HG03103 (cell line): ENCODE results near the gene TATDN2.
"Not testable (repeated sequence)": the region's sequence is repeated elsewhere in the genome, so short reads cannot be mapped to it uniquely, and the experiment has no call there.

Source experiments
- ATAC-seq: cut with Tn5 transposase; IDR thresholded peaks from one replicate; pipeline ENCODE4 v1.9.1; 2021; ENCODE audit warnings: low read depth; ENCODE audit not compliant: unreplicated experiment

Gene TATDN2

DNA sequence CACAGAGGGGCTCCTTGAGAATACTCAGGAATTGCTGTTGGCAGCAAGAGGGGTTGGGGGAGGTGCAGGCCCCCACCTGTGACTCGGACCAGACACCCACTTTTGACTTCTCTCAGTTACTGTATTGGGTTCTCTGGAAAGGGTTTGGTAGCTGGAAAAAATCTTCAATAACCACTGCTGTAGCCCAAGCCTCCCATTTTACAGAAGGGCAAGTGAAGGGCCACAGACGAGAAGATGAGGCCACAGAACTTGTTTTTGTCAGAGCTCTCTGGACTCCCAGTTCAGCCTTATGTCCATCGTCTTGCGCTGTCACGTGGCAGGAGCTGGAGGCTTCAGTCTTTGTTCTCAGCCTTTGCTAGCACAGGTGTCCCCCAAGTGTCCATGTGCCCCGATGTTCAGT is 12.7 kb upstream of the TATDN2 start:
- ATAC-seq, result no peak

DNA sequence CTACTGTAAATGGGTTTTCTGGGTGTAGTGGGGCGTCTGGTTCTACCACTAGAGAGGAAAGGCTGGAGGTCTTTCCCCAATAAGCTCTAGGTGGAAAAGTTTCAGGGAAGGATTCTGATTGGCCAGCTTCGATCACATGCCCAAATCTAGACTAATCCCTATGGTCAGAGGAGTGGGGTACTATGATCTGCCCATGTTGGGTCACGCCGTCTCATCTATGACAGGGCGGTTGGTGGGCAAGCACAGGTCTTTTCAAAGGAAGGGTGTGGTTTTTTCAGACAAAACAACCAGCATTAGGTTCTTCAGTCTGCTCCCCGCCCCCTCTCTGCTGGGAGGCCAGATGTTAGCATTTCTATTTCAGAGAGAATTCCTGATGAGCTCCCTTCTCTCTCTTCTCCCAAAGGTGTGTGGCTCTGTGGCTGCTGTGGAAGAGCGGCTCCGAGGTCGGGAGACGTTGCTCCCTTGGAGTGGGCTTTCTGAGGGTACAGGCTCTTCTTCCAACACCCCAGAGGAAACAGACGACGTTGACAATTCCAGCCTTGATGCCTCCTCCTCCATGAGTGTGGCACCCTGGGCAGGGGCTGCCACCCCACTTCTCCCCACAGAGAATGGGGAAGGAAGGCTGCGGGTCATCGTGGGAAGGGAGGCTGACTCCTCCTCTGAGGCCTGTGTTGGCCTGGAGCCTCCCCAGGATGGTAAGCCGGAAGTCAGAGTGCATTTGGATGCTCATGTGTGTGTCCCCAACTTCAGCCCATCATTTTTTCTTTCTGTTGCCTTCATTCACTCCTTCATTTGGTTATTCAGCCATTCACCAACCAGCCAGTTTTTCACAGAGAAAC is 9.7 kb upstream of the TATDN2 start:
- ATAC-seq, result no peak

DNA sequence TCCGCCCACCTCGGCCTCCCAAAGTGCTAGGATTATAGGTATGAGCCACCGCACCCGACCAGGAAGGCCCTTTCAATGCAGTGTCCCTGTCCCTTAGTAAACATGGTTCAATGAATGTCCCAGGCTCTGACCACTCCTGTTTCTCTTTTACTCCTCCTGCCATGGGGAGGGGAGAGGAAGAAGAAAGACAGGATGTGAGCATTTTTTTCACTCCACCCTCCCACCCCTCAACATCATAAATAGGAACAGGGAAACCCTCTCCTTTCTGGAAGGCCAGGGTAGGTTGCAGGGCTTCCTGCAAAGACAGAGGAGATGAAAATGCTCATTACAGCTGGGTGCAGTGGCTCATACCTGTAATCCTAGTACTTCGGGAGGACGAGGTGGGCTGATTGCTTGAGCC is 7.5 kb upstream of the TATDN2 start:
- no peak for ATAC-seq

DNA sequence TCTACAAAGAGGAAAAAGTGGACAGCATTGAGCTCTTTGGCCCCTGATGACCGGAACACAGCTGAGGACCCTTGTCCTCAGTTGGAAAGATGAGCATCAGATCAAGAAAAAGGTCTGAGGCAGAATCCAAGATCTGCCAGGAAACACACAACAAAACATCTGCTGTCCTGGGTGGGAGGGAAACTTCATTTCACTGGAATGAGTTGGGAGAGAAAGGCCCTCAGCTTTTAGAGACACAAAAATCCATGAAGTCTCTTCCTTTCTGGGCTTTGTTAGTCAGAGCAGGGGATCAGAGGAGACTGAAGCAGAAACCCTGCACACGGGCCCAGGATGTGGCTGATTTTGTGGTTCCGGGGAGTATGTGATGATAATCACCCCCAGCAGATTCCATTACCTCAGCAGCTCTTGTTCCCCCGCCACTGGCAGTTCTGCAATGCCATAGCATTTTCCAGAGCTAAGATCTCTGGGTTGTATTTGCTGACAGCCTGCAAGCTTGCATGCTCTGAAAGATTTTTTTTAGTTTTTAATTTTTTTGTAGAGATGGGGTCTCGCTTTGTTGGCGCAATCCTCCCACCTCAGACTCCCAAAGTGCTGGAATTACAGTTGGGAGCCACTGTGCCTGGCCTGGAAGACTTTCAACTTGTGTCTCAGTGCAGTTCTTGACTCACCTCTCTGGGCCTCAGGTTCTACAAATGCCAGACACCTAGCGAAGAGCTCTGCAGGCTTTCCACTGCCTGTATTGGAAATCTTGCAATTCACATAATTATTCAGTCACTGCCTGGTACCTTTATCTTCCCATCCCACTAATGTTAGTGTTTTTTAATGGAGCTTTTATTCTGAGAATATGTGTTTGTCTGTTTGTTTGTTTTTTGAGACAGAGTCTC is 5.8 kb upstream of the TATDN2 start:
- ATAC-seq, result no peak

DNA sequence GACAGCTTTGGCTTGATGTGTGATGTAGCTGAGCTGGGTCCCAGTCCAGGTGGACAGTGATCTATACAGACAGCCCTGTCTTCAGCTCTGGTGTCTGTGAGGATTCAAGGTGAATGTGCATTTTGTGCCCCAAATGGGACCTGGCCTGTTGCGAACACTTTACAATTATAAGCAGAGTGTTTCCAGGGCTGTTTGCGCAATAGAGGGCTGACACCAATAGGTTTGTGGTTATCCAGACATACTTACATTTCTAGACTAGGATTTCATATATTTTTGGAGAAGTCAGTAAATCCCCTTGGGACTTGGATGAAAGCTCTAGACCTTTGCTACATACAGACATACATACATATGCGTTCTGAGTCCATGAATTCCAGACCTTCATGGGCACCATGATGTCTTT is 4.2 kb upstream of the TATDN2 start:
- no peak for ATAC-seq

DNA sequence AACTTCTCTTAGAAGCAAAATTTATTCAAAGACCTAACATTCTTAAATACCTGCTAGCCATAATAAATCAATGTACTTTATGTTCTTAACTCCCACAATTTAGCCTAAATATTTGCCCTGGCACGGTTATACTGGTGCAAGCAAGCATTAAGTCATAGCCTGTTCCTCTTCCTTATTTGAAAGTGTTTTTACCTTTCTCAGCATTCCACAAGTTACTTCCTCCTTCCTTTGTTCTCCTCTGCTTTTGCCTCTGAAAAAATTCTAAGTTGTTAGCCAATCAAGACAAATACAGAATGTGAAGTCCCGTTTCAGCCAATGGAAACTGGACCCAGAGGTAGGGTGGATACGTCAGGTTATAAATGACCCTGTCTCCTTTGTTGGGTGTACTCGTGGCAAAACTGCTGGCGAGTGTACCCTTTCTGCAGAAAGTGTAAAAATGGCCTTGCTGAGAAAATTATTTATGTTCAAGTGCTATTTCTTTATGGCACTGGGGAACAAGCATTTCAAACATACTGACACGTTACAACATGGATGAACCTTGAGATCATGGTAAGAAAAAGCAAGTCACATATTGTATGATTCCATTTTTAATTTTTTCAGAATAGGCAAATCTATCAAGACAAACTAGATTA is 3.1 kb upstream of the TATDN2 start:
- ATAC-seq, result no peak

DNA sequence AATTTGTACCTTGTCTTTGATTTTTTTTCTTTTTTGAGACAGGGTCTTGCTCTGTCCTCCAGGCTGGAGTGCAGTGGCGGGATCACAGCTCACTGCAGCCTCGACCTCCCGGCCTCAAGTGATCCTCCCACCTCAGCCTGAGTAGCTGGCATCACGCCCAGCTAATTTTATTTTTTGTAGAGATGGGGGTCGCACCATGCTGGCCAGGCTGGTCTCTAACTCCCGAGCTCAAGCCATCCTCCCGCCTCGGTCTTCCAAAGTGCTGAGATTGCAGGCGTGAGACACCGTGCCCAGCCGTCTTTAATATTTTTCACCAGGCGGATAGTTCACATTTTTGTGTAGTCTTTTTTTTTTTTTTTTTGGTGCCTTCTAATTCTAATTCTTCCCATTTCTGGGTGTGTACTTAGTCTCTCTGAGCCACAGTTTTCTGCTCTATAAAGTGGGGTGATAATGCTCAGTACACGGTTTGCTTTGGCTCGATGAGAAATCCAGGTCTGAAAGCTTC is 528 bp upstream of the TATDN2 start:
- no peak for ATAC-seq

DNA sequence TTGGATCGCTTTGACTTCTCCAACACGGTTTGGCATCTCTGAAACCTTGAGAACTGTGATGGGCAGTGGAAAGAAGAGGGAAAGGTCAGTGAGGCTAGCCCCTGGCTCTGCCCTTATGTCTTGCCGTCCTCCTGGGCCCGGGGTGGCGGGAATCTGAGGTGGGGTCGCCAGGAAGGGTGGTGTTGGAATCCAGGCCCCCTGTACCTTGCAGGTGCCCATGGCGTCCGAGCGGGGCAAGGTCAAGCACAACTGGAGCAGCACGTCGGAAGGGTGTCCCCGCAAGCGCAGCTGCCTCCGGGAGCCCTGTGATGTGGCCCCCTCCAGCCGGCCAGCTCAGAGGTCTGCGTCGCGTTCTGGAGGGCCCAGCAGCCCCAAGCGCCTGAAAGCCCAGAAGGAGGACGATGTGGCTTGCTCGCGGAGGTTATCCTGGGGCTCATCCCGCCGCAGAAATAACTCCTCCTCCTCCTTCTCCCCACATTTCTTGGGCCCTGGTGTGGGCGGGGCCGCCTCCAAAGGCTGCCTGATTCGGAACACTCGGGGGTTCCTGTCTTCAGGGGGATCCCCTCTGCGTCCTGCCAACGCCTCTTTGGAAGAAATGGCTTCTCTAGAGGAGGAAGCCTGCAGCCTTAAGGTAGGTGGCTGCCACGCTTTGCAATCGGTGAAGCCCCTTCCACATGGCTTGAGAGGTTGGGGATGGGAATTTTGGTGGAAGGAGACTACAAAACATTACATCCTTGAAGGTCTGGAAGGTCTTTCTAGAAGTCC is 907 bp downstream of the TATDN2 start:
- no peak for ATAC-seq

DNA sequence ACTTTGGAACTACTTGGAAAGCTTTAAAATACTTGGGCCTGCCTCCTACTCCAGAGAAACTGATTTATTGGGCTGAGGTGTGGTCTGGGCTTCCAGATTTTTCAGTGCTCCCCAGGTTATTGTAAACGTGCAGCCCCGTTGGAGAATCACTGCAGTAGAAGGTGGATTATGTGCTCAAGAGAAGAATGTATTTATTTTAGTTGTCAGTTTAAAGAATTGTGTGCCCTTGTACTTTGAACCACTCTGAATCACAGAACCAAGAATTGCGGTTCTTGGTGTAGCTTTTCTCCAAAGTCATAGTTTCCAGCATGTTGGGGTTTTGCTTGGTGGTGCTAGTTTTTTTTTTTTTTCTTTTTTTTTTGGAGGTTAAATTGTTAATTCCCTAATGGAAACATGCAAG is 1.6 kb downstream of the TATDN2 start:
- no peak for ATAC-seq

DNA sequence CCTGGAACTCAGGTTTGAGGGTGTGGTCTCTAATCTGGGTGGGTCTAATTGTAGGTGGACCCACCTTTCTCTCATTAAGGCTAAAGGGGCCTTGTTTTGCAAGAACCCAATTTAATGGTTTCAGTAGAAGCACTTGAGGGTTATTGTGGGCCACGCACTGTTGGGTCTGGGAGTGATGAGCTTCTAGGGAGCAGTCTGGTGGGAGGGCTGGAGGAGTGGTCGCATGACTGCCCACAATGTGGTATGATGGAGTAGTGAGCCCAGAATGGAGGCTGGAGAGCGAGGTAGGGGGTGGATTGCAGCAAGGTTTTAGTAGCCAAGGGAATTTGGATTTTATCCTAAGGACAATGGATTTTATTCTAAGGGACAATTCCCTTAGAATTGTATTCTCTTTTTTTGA is 2.7 kb downstream of the TATDN2 start:
- no peak for ATAC-seq

DNA sequence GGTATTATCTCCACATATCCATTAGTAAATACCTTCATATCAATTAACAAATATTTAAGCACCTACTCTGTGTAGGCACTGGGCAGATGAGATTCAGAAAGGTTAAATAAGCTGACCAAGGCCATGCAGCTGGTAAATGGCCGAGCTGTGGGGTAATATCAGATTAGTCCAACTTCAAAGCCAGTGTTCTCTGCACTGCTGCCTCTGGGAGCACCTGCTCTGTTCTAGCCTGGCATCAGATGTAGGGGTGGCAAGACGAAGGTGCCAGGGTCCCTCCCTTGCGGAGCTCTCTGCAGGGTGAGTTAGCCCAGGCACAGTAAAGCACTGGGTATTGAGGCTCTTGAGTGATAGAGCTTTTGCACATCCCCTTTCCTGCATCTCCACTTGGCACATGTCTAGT is 5.5 kb downstream of the TATDN2 start:
- ATAC-seq, result no peak

DNA sequence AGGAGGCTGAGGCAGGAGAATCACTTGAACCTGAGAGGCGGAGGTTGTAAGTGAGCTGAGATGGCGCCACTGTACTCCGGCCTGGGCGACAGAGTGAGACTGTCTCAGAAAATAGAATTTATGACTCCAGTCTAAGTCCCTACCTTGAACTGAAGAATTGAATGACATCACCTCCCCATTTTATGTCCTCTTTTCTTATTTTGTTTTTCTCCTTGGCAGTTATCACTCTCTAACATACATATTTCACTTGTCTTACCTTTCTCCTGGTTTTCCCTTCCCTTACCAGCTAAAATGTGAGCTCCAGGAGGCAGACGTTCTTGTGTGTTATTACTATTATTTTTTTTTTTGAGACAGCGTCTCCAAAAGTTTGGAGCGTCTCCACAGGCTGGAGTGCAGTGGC is 7.6 kb downstream of the TATDN2 start:
- no peak for ATAC-seq

DNA sequence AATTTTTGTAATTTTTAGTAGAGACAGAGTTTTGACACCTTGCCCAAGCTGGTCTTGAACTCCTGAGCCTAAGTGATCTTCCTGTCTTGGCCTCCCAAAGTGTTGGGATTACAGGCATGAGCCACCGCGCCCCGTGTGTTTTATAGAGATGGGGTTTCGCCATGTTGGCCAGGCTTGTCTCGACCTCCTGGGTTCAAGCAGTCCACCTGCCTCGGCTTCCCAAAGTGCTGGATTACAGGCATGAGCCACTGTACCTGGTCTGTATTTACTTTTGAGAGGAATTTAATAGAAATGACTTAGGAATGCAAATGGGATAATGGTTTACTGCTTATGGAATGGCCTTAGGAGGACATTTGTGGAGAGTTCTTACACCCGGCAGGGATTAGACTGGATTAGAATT is 10.8 kb downstream of the TATDN2 start:
- ATAC-seq, result no peak

DNA sequence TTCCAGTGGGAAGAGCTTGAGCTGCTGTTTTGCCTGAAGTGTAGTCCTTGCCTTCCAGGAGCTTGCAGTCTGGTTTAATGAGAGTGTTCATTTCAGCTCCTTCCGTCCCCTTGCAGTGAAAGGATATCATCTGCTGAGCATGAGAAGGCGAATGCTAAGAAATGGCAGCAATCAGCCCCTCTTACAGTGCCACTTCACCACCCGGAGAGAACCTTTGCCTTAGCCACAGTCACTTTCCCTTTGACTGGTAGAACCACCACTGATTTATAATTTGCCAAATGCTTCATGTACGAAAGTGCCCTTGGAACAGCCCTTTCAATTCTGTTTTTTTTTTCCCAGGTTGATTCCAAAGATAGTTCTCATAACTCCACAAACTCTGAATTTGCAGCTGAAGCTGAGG is 11.5 kb downstream of the TATDN2 start:
- ATAC-seq, result no peak

DNA sequence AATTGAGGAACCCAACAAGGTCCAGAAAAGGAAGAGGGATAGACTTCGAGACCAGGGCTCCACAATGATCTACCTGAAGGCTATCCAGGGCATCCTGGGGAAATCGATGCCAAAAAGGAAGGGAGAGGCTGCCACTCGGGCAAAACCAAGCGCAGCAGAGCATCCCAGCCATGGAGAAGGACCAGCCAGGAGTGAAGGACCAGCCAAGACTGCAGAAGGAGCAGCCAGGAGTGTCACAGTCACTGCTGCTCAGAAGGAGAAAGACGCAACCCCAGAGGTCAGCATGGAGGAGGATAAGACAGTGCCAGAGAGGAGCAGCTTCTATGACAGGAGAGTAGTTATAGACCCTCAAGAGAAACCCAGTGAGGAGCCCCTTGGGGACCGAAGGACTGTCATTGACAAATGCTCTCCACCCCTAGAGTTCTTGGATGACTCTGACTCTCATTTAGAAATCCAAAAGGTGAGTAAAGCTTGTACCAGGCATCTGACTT is 12.0 kb downstream of the TATDN2 start:
- ATAC-seq, result no peak

DNA sequence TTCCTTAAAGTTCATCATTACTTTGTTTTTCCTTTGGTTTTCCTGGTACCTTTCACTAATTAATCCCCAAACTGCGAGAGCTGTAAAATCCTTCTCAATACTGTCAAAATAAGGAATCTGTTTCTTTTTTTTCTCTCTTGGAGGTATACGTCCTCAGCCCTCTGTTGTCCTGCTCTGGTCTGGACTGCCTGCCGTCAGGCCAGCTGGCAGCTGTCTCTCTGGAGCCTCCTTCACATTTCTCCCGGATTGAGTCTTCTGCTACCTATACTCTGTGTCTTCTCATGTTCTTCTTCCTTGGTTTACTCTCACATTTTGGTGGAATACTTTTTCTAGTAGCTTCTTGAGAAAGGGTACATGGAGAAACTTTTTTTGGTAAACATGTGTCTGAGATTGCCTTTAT is 13.8 kb downstream of the TATDN2 start:
- no peak for ATAC-seq

DNA sequence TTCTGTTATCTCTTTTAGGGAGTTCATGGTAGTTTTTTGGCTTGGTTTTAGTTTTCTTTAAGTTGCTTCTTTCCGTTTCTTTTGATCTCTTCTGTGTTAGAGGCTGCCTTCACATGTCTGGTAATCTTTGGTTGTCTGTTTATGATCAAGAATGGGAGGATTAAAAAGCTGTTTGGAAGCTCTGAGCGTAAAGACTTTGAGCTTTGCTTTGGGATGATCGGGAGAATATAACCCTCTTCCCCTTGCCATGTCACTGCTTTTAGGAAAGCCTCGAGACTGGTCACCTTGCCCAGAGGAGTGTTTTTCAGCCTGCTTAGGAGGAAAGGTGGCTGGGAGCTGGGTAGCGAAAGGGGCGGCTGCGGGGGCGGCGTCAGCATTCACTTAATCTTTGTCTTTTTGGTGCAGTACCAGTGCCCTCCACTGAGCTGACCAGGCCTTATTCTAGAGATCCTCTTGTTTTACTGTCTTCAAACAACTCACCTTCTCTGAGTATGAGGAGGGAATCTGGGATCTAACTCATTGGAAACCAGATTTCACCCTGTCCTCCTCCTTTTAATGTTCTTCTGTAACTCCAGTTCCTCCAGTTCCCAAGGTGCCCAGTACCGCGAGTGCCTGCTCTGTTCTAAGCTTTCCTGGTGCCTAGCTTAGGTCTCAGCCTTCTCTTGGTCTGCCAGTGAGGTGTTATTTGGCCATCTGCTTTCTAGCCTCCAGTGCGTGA is 15.5 kb downstream of the TATDN2 start:
- ATAC-seq, result no peak

DNA sequence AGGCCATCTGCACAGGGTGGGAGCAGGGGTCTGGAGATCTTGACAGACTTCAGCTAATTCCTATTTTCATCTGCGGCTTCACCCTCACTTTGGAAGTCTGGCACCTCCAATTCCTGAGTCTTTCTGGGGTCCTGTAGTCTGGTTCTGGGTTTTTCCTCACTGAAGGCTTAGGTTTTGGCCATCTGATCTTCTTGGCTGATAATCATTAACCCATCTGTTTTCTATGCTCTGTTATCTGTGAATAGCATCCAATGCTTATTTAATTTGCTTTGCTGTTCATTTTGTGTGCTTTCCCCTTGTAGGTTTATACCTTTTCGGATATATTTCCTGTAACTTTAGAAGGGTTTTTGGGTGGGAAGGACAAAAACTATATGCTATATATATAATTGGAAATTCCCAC is 17.6 kb downstream of the TATDN2 start:
- no peak for ATAC-seq

DNA sequence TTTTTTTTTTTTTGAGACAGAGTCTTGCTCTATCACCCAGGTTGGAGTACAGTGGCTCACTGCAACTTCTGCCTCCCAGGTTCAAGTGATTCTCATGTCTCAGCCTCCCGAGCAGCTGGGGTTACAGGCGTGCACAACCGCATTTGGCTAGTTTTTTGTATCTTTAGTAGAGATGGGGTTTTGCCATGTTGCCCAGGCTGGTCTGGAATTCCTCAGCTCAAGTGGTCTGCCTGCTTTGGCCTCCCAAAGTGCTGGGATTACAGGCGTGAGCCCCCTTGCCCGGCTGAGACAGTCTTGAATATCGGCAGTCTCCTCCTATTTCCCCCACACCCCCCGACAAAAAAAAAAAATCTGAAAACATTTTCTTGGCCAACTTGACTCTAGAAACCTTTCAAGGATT is 18.7 kb downstream of the TATDN2 start:
- not testable (repeated sequence) for ATAC-seq

DNA sequence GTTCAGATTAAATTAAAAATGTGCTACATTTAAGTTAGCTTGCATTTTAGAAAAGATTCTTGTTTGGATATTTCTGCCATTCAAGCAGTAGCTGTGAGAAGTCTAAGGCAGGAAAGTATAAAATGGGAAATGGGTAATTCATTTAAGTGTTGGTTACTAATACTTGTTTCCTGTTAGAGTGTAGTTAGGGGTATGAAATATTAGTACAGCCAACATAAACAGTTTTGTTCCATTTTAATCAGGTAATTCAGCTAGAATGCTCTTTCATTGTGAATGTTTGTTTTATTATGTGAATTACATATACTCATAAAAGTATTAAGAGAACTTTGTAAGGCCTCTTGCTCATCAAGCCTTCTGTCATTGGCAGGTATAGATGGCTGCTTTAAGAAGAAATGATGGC is 19.9 kb downstream of the TATDN2 start:
- ATAC-seq, result no peak
